GM23338 (cell line): ENCODE measurements around the gene LIFR.

Source experiments
- CTCF ChIP-seq, 2 experiments: fragments of 200-600 bp in 1 of 2; sonication (generic) in 1 of 2; conservative IDR thresholded peaks; 2 replicates each; pipeline versions ENCODE4 v1.5.1 to v1.6.1; 2016 to 2017; ENCODE audit warnings: antibody characterized with exemption in 2 of 2, low read depth in 2 of 2, mild to moderate bottlenecking in 2 of 2, moderate library complexity in 1 of 2
- EZH2 ChIP-seq: fragments of 200-600 bp; sonication (generic); IDR thresholded peaks from one replicate; pipeline ENCODE4 v1.8.0; 2017; ENCODE audit warnings: antibody characterized with exemption, mild to moderate bottlenecking, low read depth; ENCODE audit not compliant: unreplicated experiment
- STAT1 ChIP-seq: IDR thresholded peaks from one replicate; pipeline ENCODE4 v1.6.1; 2016; ENCODE audit warnings: antibody characterized with exemption; ENCODE audit not compliant: unreplicated experiment

- no peak for TF ChIP-seq STAT1
- no peak for TF ChIP-seq CTCF (conservative IDR thresholded peaks at IDR 0.05; ENCODE audit: low read depth in 2 of 2)
- TF ChIP-seq EZH2: no peak
These were observed 9.2 kb downstream of the LIFR start for GRCh38 chr5:38547257-38547656.
